ENCODE measurements around the gene MRPL58. TPM values are rescaled to one million over a fixed set of nuclear protein-coding genes. Genes with fewer than 3 reads are reported as not detected.
"Not testable (repeated sequence)": the region's sequence is repeated elsewhere in the genome, so short reads cannot be mapped to it uniquely, and the experiment has no call there.

MRPL58 gene
- total and polyA plus RNA-seq, 3 experiments from 2014 or later = 48.0 to 68.8 (median 65.5) TPM

DNA sequence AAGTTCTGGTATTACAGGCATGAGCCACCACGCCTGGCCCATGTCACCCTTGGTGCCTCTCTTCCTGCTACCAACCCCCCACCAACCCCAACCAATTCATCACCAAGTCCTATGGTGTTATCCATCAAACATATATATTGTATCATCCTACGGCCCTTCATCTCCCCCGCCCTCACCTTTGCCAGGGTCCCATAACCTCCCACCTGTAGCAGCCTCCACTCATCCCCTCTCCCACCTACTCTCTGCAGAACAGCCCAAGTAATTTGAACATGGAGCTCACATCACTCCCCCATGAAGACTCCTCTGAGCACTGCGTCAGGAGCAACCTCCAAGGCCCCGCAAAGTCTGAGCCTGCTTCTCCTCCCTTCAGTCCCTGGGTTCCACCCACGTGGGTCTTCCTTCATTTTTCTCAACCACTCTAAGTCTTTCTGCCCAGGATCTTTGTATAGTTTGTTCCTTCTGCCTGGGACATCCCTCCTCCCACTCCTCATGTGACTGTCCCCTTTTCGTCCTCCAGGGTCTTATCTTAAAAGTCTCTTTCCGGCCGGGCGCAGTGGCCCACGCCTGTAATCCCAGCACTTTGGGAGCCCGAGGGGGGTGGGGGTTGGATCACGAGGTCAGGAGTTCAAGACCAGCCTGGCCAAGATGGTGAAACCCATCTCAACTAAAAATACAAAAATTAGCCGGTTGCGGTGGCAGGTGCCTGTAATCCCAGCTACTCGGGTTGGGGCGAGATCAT lies 32.9 kb upstream of the MRPL58 start:
- H3K4me3 Mint-ChIP-seq = peak overlapping the region in 3 of 7 donors; percentile 19 to 51 (median 29)
- no peaks in the 10 kb centered on the region for H3K36me3 Mint-ChIP-seq
- no peaks in the 10 kb centered on the region for H3K9me3 Mint-ChIP-seq
- ChIA-PET CTCF (interaction anchor here (0.9 to 3.7 kb wide), 3 partner anchors 19 to 127 kb away, joined by 3 to 12 read pairs (median 4); no protein-coding TSS in a partner anchor), POLR2A (interaction anchor here (0.6 kb wide), 1 partner anchor 314 kb away, joined by 4 read pairs; no protein-coding TSS in a partner anchor)
- Histone ChIP-seq H3K4me1 (ENCODE audit: insufficient read depth, low read length) (peaks cover 14% of the 10 kb centered on the region), H3K36me3 (ENCODE audit: insufficient read depth, low read length) (no peaks in the 10 kb centered on the region), H3K27me3 (ENCODE audit: insufficient read depth, low read length, poor library complexity, severe bottlenecking) (peaks cover 3% of the 10 kb centered on the region), H3K9me3 (ENCODE audit: low read length) (no peaks in the 10 kb centered on the region), H3K27ac (ENCODE audit: low read depth, low read length) (no peak overlapping the region), H3K4me3 (ENCODE audit: low read length) (no peak overlapping the region)
- H3K27ac Mint-ChIP-seq = peak overlapping the region in 2 of 8 donors; percentile 29 to 82
- no peak for DNase-seq
- peaks cover 12 to 18% (median 14%) of the 10 kb centered on the region in 3 donors for H3K4me1 Mint-ChIP-seq
- H3K27me3 Mint-ChIP-seq = peaks cover 5 to 14% of the 10 kb centered on the region in 2 donors

DNA sequence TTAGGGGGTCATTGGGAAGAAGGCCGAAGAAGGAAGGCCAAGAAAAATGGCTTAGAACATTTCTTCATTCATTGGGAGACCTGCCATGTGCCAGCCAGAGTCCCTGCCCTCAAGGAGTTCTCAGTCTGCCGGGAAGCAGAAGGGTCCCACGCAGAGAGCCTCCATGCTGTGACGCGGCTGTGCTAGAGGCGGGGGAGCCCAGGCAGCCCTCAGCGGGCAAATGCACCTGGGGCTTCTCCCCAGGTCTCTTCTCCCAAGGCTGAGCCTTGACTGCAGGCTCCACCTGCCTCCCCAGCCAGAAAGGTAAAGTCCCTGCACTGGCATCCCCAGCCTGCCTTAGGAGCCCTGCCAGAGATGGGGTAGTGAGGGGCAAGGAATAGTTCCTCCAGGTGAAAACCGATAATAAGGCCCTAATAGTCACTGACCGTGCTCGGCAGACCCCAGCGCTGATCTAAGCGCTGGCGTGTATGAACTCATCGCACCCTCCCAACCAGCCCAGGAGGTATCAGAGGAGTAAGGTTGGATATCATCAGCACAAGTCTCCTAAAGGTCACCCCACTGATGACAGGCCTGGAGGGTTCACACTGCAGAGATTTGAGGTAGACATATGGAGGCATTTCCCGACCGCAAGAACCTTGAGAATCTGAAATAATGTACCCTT lies 31.0 kb upstream of the MRPL58 start:
- Histone ChIP-seq H3K36me3 (ENCODE audit: insufficient read depth, low read length) (no peaks in the 10 kb centered on the region), H3K9me3 (ENCODE audit: low read length) (no peaks in the 10 kb centered on the region), H3K4me3 (ENCODE audit: low read length) (peak overlapping the region; percentile 66), H3K27ac (ENCODE audit: low read depth, low read length) (peak overlapping the region; percentile 57), H3K27me3 (ENCODE audit: insufficient read depth, low read length, poor library complexity, severe bottlenecking) (peaks cover 3% of the 10 kb centered on the region), H3K4me1 (ENCODE audit: insufficient read depth, low read length) (peaks cover 14% of the 10 kb centered on the region)
- H3K9me3 Mint-ChIP-seq = no peaks in the 10 kb centered on the region
- ChIA-PET POLR2A (no interaction called here), CTCF (interaction anchor here (1.6 to 3.7 kb wide), 2 partner anchors 21 to 25 kb away, joined by 4 to 12 read pairs; no protein-coding TSS in a partner anchor)
- peaks cover 13 to 18% (median 14%) of the 10 kb centered on the region in 3 donors for H3K4me1 Mint-ChIP-seq
- H3K27me3 Mint-ChIP-seq = peaks cover 3 to 4% of the 10 kb centered on the region in 2 donors
- peak overlapping the region; percentile 78 to 92 (median 91) for H3K4me3 Mint-ChIP-seq
- H3K36me3 Mint-ChIP-seq = no peaks in the 10 kb centered on the region
- no peak for DNase-seq
- H3K27ac Mint-ChIP-seq = peak overlapping the region; percentile 43 to 96 (median 88)

DNA sequence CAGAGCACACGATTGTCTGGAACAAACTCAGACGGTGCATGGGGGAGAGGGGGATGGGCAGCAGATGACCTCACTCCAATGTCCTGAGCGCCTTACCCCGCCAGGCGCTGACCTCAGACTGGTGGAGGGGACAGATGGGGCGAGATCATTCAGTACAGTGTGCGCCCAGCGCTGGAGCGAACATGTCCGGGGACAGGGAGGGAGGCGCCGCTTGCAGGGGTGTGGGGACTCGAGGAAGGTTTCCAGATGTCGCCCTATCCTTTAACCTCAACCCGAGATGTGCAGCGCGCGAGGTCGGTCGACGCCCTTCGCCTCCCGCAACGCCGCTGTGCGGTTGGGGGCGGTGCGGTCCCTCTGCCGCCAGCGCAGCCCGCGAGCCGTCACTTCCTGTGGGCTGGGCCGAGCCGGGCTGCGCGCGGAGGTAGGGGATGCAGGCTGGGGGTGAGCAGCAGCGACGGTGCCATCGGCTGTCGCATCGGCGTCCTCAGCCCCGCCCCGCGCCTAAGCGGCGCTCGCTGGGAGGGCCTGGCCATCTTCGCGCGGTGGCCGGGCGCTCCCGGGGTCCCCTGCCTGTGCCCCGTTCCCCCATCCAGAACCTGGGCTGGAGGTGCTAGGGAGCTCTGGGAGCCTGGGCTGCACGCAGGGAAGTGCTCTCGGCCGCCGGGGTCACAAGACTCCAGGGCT lies 30.3 kb upstream of the MRPL58 start:
- CTCF ChIA-PET = interaction anchor here (1.8 to 1.9 kb wide), 3 partner anchors 20 to 54 kb away, joined by 5 to 8 read pairs (median 5); partner anchors contain the start of gene MRPL58
- H3K27ac ChIP-seq (ENCODE audit: low read depth, low read length) = peak overlapping the region; percentile 57

DNA sequence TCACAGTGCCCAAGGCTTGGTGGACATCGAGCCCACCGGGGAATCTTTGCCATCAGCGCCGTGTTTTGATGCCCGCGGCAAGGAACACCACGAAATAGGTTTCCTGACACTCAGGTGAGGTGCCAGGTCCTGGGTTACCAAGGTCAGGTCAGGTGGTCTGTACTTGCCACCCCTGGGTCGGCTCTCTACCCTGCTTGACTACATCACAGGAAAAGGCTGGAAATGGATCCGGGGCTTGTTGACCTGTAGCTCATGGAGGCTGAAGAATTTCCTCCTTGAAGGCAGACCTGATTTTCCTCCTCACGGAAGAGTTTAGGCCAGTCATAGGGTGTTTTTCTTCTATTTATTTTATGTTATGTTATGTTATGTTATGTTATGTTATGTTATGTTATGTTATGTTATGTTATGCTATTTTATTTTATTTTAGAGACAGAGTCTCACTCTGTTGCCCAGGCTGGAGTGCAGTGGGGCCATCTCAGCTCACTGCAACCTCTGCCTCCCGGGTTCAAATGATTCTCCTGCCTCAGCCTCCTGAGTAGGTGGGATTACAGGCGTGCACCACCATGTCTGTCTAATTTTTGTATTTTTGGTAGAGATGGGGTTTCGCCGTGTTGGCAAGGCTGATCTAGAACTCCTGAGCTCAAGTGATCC lies 29.7 kb upstream of the MRPL58 start:
- CTCF ChIA-PET = interaction anchor here (1.8 to 1.9 kb wide), 3 partner anchors 21 to 53 kb away, joined by 5 to 8 read pairs (median 5); partner anchors contain the start of gene MRPL58

More for the DNA sequence above, 30.3 kb upstream of the MRPL58 start:
- Mint-ChIP-seq H3K4me3 (peak overlapping the region; percentile 78 to 92 (median 91)), H3K27ac (peak overlapping the region; percentile 80 to 96 (median 93)), H3K9me3 (no peaks in the 10 kb centered on the region), H3K36me3 (no peaks in the 10 kb centered on the region), H3K27me3 (peaks cover 1 to 4% of the 10 kb centered on the region in 2 donors), H3K4me1 (peaks cover 15 to 25% (median 20%) of the 10 kb centered on the region in 3 donors)
- DNase-seq = peak; percentile 75 to 87 (median 85)
- Histone ChIP-seq H3K36me3 (ENCODE audit: insufficient read depth, low read length) (no peaks in the 10 kb centered on the region), H3K9me3 (ENCODE audit: low read length) (no peaks in the 10 kb centered on the region), H3K27me3 (ENCODE audit: insufficient read depth, low read length, poor library complexity, severe bottlenecking) (peaks cover 3% of the 10 kb centered on the region), H3K4me3 (ENCODE audit: low read length) (peak overlapping the region; percentile 66), H3K4me1 (ENCODE audit: insufficient read depth, low read length) (peaks cover 18% of the 10 kb centered on the region)
- POLR2A ChIA-PET = interaction anchor here (0.5 kb wide), 1 partner anchor 198 kb away, joined by 3 read pairs; no protein-coding TSS in a partner anchor

DNA sequence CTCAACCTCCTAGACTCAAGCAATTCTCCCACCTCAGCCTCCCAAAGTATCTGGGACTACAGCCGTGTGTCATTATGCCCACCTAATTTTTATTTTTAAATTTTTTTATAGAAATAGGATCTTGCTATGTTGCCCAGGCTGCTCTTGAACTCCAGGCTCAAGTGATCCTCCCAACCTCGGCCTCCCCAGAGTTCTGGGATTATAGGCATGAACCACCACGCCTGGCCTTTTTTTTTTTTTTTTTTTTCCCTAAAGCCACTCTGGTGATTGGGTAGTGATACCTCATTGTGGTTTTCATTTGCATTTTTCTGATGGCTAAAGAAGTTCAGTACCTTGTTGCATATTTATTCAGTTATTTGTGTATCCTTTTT lies 26.3 kb upstream of the MRPL58 start:
- ChIA-PET CTCF (interaction anchor here (2.4 kb wide), 1 partner anchor 26 kb away, joined by 9 read pairs; the partner anchor contains the start of gene MRPL58), POLR2A (no interaction called here)
- Histone ChIP-seq H3K27ac (ENCODE audit: low read depth, low read length) (no peak overlapping the region), H3K9me3 (ENCODE audit: low read length) (no peaks in the 10 kb centered on the region), H3K4me1 (ENCODE audit: insufficient read depth, low read length) (peaks cover 12% of the 10 kb centered on the region), H3K4me3 (ENCODE audit: low read length) (no peak overlapping the region), H3K27me3 (ENCODE audit: insufficient read depth, low read length, poor library complexity, severe bottlenecking) (no peaks in the 10 kb centered on the region), H3K36me3 (ENCODE audit: insufficient read depth, low read length) (no peaks in the 10 kb centered on the region)
- Mint-ChIP-seq H3K4me3 (peak overlapping the region in 1 of 7 donors; percentile 90), H3K27me3 (peaks cover 2 to 3% of the 10 kb centered on the region in 2 donors), H3K4me1 (peaks cover 12 to 29% (median 20%) of the 10 kb centered on the region in 3 donors), H3K36me3 (peaks cover 0 to 1% (median 0%) of the 10 kb centered on the region in 3 donors), H3K9me3 (no peaks in the 10 kb centered on the region), H3K27ac (no peak overlapping the region)
- DNase-seq = no peak

More for the DNA sequence above, 29.7 kb upstream of the MRPL58 start:
- H3K27me3 ChIP-seq (ENCODE audit: insufficient read depth, low read length, poor library complexity, severe bottlenecking); DNase-seq; H3K9me3 ChIP-seq (ENCODE audit: low read length); H3K27me3 Mint-ChIP-seq; H3K36me3 Mint-ChIP-seq; H3K9me3 Mint-ChIP-seq; H3K36me3 ChIP-seq (ENCODE audit: insufficient read depth, low read length): not testable (repeated sequence)
- H3K4me3 ChIP-seq (ENCODE audit: low read length) = peak overlapping the region; percentile 66
- POLR2A ChIA-PET = interaction anchor here (0.5 kb wide), 1 partner anchor 197 kb away, joined by 3 read pairs; no protein-coding TSS in a partner anchor
- H3K27ac Mint-ChIP-seq = peak overlapping the region; percentile 70 to 93 (median 87)
- peaks cover 19% of the 10 kb centered on the region for H3K4me1 ChIP-seq (ENCODE audit: insufficient read depth, low read length)
- H3K27ac ChIP-seq (ENCODE audit: low read depth, low read length) = peak overlapping the region; percentile 57
- peak overlapping the region; percentile 73 to 92 (median 91) for H3K4me3 Mint-ChIP-seq
- peaks cover 18 to 28% (median 23%) of the 10 kb centered on the region in 3 donors for H3K4me1 Mint-ChIP-seq

DNA sequence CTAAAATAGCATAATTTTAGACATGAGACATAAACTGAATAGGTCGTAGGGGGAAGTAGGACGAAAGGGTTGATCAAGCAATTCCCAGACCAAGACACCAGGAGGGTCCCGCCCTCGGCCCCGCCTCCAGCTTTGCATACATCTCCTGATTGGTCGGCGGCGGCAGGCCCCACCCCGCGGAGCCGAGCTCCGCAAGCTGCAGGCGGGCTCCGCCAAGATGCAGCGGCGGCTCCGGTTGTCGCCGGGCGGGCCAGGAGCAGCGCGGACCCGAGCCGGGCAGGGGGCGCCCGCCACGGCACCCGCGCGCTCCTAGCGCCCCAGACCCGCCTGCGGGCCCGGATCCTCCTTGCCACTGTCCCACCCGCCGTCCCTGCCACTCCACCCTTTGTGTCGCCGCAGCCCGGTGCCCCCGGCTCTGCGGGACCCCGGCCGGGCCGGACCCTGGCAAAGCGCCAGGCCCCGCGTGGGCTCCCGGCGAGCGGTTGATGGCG lies 25.0 kb upstream of the MRPL58 start, which contains the start of gene CDR2L:
CDR2L (plus strand) TSS at position 215 of the 491 bp plus-strand sequence. CDS start 412 bp downstream, outside the sequence.
- Mint-ChIP-seq H3K27me3 (peaks cover 0 to 3% of the 10 kb centered on the region in 2 donors), H3K4me1 (peaks cover 4 to 18% (median 11%) of the 10 kb centered on the region in 3 donors), H3K4me3 (peak within 1 kb of the TSS; percentile 80 to 93 (median 89)), H3K36me3 (peaks cover 0 to 1% (median 0%) of the 10 kb centered on the region in 3 donors), H3K9me3 (no peaks in the 10 kb centered on the region), H3K27ac (peak within 1 kb of the TSS in 6 of 8 donors; percentile 32 to 72 (median 44))
- Histone ChIP-seq H3K27ac (ENCODE audit: low read depth, low read length) (peak within 1 kb of the TSS; percentile 54), H3K36me3 (ENCODE audit: insufficient read depth, low read length) (no peaks in the 10 kb centered on the region), H3K4me3 (ENCODE audit: low read length) (peak within 1 kb of the TSS; percentile 9), H3K27me3 (ENCODE audit: insufficient read depth, low read length, poor library complexity, severe bottlenecking) (no peaks in the 10 kb centered on the region), H3K4me1 (ENCODE audit: insufficient read depth, low read length) (peaks cover 4% of the 10 kb centered on the region), H3K9me3 (ENCODE audit: low read length) (no peaks in the 10 kb centered on the region)
- ChIA-PET CTCF (interaction anchor here (0.6 to 2.4 kb wide), 10 partner anchors 11 to 73 kb away, joined by 3 to 18 read pairs (median 4); partner anchors contain the start of genes HID1 and MRPL58), POLR2A (interaction anchor here (1.0 to 1.8 kb wide), 2 partner anchors 24 to 47 kb away, joined by 6 read pairs; no protein-coding TSS in a partner anchor)
- DNase-seq = peak; percentile 88 to 93 (median 92)

Measured in CD8-positive, alpha-beta memory T cell (primary cell).